Left kidney (tissue), 2 donors: ENCODE measurements around the gene SDHB. TPM values are rescaled to one million over a fixed set of nuclear protein-coding genes. Genes with fewer than 3 reads are reported as not detected.

Experiments used
- DNase-seq: peaks from one replicate; pipeline ENCODE4 v3.0.0-alpha.2; 2013
- polyA plus RNA-seq: library from polyadenylated mRNA; unstranded; fragments of 120-200 nt; gene quantifications from one replicate; pipeline ENCODE4 v1.2.1, GENCODE V29; 2013; ENCODE audit not compliant: insufficient read length

Gene SDHB
- polyA plus RNA-seq, 1 donor = 168 TPM

DNA sequence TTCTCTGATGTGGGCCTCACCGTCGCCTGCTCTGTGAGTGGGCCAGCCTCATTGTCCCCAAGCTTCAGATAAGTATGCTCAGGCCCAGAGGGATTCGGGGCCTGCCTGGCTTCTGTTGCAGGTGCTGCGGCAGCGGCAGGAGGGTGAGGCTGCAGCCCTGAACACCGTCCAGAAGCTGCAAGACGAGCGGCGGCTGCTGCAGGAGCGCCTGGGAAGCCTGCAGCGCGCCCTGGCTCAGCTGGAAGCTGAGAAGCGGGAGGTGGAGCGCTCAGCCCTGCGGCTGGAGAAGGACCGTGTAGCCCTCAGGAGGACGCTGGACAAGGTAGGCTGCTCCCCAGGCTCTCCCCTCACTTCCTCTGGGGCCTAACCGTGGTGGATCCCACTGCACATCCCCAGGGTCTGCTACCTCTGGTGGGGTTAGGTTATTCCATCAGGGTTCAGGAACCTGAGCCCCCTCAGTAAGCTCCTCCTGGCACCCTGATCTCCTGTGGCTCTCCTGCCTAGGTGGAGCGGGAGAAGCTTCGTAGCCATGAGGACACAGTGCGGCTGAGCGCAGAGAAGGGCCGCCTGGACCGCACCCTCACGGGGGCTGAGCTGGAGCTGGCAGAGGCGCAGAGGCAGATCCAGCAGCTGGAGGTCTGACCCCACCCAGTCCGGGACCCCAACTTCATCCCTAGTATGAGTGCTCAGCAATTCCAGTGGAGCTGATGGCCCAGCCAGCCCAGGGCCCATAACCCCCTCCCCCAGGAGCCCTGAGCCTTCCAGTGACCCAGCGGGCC is 83.5 kb downstream of the SDHB start:
- no peak for DNase-seq

DNA sequence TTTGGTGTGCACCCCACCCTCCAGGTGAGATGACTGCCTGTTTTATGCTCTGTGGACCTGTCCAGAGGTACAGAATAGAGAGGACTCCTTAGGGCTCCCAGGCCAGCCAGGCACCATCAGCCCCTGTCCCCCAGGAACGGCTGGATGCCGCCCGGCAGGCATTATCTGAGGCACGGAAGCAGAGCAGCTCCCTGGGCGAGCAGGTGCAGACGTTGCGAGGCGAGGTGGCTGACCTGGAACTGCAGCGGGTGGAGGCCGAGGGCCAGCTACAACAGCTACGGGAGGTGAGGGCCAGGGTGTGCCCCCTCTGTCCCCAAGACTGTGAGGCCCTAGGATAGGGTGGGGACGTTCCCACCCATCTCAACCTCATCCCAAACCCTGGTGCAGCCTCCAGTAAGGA is 84.2 kb downstream of the SDHB start:
- DNase-seq = no peak

DNA sequence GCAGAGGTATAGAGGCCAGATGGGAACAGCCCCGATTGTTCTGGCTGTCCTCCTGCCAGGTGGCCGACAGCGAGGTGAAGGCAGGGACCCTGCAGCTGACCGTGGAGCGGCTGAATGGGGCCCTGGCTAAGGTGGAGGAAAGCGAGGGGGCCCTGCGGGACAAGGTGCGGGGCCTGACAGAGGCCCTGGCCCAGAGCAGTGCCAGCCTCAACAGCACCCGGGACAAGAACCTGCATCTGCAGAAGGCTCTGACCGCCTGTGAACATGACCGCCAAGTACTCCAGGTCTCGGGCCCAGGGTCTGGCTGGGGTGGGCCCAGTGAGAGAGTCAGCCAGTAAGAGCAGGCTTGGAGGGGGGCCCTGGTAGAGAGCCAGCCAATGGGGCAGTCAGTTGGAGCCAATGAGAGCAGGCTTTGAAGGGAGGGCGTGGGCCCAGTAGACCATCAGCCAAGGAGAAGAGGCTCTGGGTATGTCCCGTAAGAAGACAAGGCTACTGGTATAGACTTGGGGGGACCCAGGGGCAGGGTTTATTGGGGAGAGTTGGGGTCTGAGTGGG is 84.7 kb downstream of the SDHB start:
- DNase-seq = no peak

Other genes with a start within 250 kb of the SDHB start
- 1.9 TPM for gene RNU1-2, start 158.1 kb downstream of the SDHB start, polyA plus RNA-seq
- gene CROCC, start 132.1 kb downstream of the SDHB start, polyA plus RNA-seq = 46.7 TPM
- gene MFAP2, start 73.4 kb downstream of the SDHB start, polyA plus RNA-seq = 180 TPM
- 30.4 TPM for gene ATP13A2, start 42.1 kb downstream of the SDHB start, polyA plus RNA-seq
- gene PADI2, start 65.4 kb upstream of the SDHB start, polyA plus RNA-seq = 2.7 TPM
- gene PADI1, start 151.1 kb upstream of the SDHB start, polyA plus RNA-seq = 0.10 TPM
- 0.08 TPM for gene PADI3, start 195.1 kb upstream of the SDHB start, polyA plus RNA-seq